Duodenal mucosa (tissue), 2 donors: Measurements from ENCODE around the gene CFAP65.

Experiments
- H3K27ac ChIP-seq: one replicate; pipeline ENCODE4 v1.7.0; 2013; ENCODE audit warnings: low read depth, low read length
- H3K27me3 ChIP-seq, 2 donors: one replicate each; pipeline ENCODE4 v1.7.0; 2013; ENCODE audit warnings: low read length in 2 of 2, control low read depth in 1 of 2; ENCODE audit not compliant: insufficient read depth in 2 of 2, control insufficient read depth in 1 of 2
- H3K36me3 ChIP-seq, 2 donors: one replicate each; pipeline ENCODE4 v1.7.0; 2013; ENCODE audit warnings: low read length in 2 of 2, control low read depth in 1 of 2; ENCODE audit not compliant: insufficient read depth in 2 of 2, control insufficient read depth in 1 of 2
- H3K4me1 ChIP-seq, 2 donors: one replicate each; pipeline ENCODE4 v1.7.0; 2013; ENCODE audit warnings: low read length in 2 of 2, control low read depth in 1 of 2; ENCODE audit not compliant: insufficient read depth in 2 of 2, control insufficient read depth in 1 of 2
- H3K4me3 ChIP-seq, 2 donors: one replicate each; pipeline ENCODE4 v1.7.0; 2013; ENCODE audit warnings: low read length in 2 of 2, low read depth in 1 of 2
- H3K9ac ChIP-seq, 2 donors: one replicate each; pipeline ENCODE4 v1.7.0; 2013; ENCODE audit warnings: low read length in 2 of 2, low read depth in 1 of 2
- H3K9me3 ChIP-seq, 2 donors: one replicate each; pipeline ENCODE4 v1.7.0; 2013; ENCODE audit warnings: low read length in 2 of 2, control low read depth in 1 of 2; ENCODE audit not compliant: control insufficient read depth in 1 of 2

The CFAP65 gene

GRCh38 chr2:219032051-219032745 lies 9.1 kb downstream of the CFAP65 start:
- H3K36me3 ChIP-seq: no peaks in the 10 kb centered on the region
- H3K9me3 ChIP-seq: no peaks in the 10 kb centered on the region
- no peaks in the 10 kb centered on the region for H3K4me1 ChIP-seq
- no peak overlapping the region for H3K27ac ChIP-seq
- H3K4me3 ChIP-seq: no peak overlapping the region
- H3K27me3 ChIP-seq: peaks cover 0 to 5% of the 10 kb centered on the region in 2 donors
- H3K9ac ChIP-seq: no peak overlapping the region

- Histone ChIP-seq H3K9me3 (no peaks in the 10 kb centered on the region), H3K4me1 (no peaks in the 10 kb centered on the region), H3K9ac (no peak overlapping the region), H3K27me3 (peaks cover 0 to 5% of the 10 kb centered on the region in 2 donors), H3K4me3 (no peak overlapping the region), H3K27ac (no peak overlapping the region), H3K36me3 (no peaks in the 10 kb centered on the region)
Measured at GRCh38 chr2:219031005-219031738, 10.1 kb downstream of the CFAP65 start.

GRCh38 chr2:219030177-219030940 lies 11.0 kb downstream of the CFAP65 start:
- H3K9me3 ChIP-seq: no peaks in the 10 kb centered on the region
- H3K27me3 ChIP-seq: no peaks in the 10 kb centered on the region
- H3K4me1 ChIP-seq: no peaks in the 10 kb centered on the region
- H3K4me3 ChIP-seq: no peak overlapping the region
- no peak overlapping the region for H3K27ac ChIP-seq
- H3K9ac ChIP-seq: no peak overlapping the region
- no peaks in the 10 kb centered on the region for H3K36me3 ChIP-seq

GRCh38 chr2:219029829-219030165 lies 11.5 kb downstream of the CFAP65 start:
- Histone ChIP-seq H3K9me3 (no peaks in the 10 kb centered on the region), H3K9ac (no peak overlapping the region), H3K27ac (no peak overlapping the region), H3K4me1 (no peaks in the 10 kb centered on the region), H3K27me3 (no peaks in the 10 kb centered on the region), H3K4me3 (no peak overlapping the region), H3K36me3 (no peaks in the 10 kb centered on the region)

- Histone ChIP-seq H3K4me1 (no peaks in the 10 kb centered on the region), H3K36me3 (no peaks in the 10 kb centered on the region), H3K27ac (no peak overlapping the region), H3K27me3 (no peaks in the 10 kb centered on the region), H3K4me3 (no peak overlapping the region), H3K9ac (no peak overlapping the region), H3K9me3 (no peaks in the 10 kb centered on the region)
Measured at GRCh38 chr2:219028996-219029828, 12.1 kb downstream of the CFAP65 start.

- H3K9ac ChIP-seq: no peak overlapping the region
- H3K36me3 ChIP-seq: no peaks in the 10 kb centered on the region
- no peaks in the 10 kb centered on the region for H3K27me3 ChIP-seq
- H3K4me1 ChIP-seq: no peaks in the 10 kb centered on the region
- no peak overlapping the region for H3K4me3 ChIP-seq
- H3K27ac ChIP-seq: no peak overlapping the region
- no peaks in the 10 kb centered on the region for H3K9me3 ChIP-seq
Measured at GRCh38 chr2:219028141-219028540, 13.2 kb downstream of the CFAP65 start.

- Histone ChIP-seq H3K27me3 (no peaks in the 10 kb centered on the region), H3K36me3 (no peaks in the 10 kb centered on the region), H3K4me3 (no peak overlapping the region), H3K27ac (no peak overlapping the region), H3K9ac (no peak overlapping the region), H3K4me1 (no peaks in the 10 kb centered on the region), H3K9me3 (no peaks in the 10 kb centered on the region)
Measured at GRCh38 chr2:219027511-219028055, 13.7 kb downstream of the CFAP65 start.

- no peaks in the 10 kb centered on the region for H3K27me3 ChIP-seq
- H3K36me3 ChIP-seq: no peaks in the 10 kb centered on the region
- no peaks in the 10 kb centered on the region for H3K4me1 ChIP-seq
- no peak overlapping the region for H3K27ac ChIP-seq
- no peaks in the 10 kb centered on the region for H3K9me3 ChIP-seq
- no peak overlapping the region for H3K4me3 ChIP-seq
- H3K9ac ChIP-seq: no peak overlapping the region
Measured at GRCh38 chr2:219026946-219027345, 14.4 kb downstream of the CFAP65 start.

GRCh38 chr2:219025637-219026585 lies 15.4 kb downstream of the CFAP65 start:
- Histone ChIP-seq H3K4me3 (no peak overlapping the region), H3K27me3 (no peaks in the 10 kb centered on the region), H3K4me1 (no peaks in the 10 kb centered on the region), H3K9ac (no peak overlapping the region), H3K36me3 (no peaks in the 10 kb centered on the region), H3K27ac (no peak overlapping the region), H3K9me3 (no peaks in the 10 kb centered on the region)
